Thoracic aorta endothelial cell (primary cell): ENCODE results near the gene ZNF668. TPM values are rescaled to one million over a fixed set of nuclear protein-coding genes. Genes with fewer than 3 reads are reported as not detected.

ENCODE experiments used
- total RNA-seq: library from RNA; depleted of rRNA; stranded (reverse); fragments of >200 nt; gene quantifications from 2 replicates; pipeline ENCODE4 v1.2.3, GENCODE V29; 2012

ZNF668 gene
- 6.6 and 8.9 TPM in 2 replicates for total RNA-seq

GRCh38 chr16:31073970-31074813 is at the start of gene ZNF668, which contains the start of gene ZNF646:
ZNF668 (minus strand) TSS chr16:31074240; CDS start chr16:31064459, 9,781 bp downstream.
ZNF646 (plus strand) TSS chr16:31074422; CDS start chr16:31076325, 1,903 bp downstream.

GRCh38 chr16:31117384-31118222 is 43.6 kb upstream of the ZNF668 start, which contains the start of gene KAT8:
KAT8 (plus strand) TSS chr16:31117664; CDS start chr16:31117682, 18 bp downstream.

GRCh38 chr16:31108035-31108793 is 34.2 kb upstream of the ZNF668 start, which contains the start of gene BCKDK:
BCKDK (plus strand) TSS chr16:31108386; CDS start chr16:31109224, 838 bp downstream.

GRCh38 chr16:31094424-31095120 is 20.5 kb upstream of the ZNF668 start, which contains the start of gene VKORC1:
VKORC1 (minus strand) TSS chr16:31094797; CDS start chr16:31094729, 68 bp downstream.

GRCh38 chr16:31088459-31089183 is 14.6 kb upstream of the ZNF668 start, which contains the start of gene PRSS53:
PRSS53 (minus strand) TSS chr16:31088943; CDS start chr16:31088809, 134 bp downstream.

GRCh38 chr16:31032736-31033708 is 41.0 kb downstream of the ZNF668 start, which contains the start of gene STX4:
STX4 (plus strand) TSS chr16:31033558; CDS start chr16:31033806, 248 bp downstream.

Other genes starting within 250 kb of the ZNF668 start
- gene BCL7C, start 180.2 kb downstream of the ZNF668 start, total RNA-seq, result 21.2 and 25.9 TPM in 2 replicates
- gene CTF1, start 177.6 kb downstream of the ZNF668 start, total RNA-seq, result 0.13 and 0.14 TPM in 2 replicates
- gene FBXL19, start 150.7 kb downstream of the ZNF668 start, total RNA-seq, result 20.6 and 33.5 TPM in 2 replicates
- gene ORAI3, start 125.2 kb downstream of the ZNF668 start, total RNA-seq, result 13.0 and 16.7 TPM in 2 replicates
- 7.0 and 7.8 TPM in 2 replicates for gene SETD1A, start 116.5 kb downstream of the ZNF668 start, total RNA-seq
- 3.7 and 4.7 TPM in 2 replicates for gene HSD3B7, start 89.0 kb downstream of the ZNF668 start, total RNA-seq
- gene STX1B, start 63.6 kb downstream of the ZNF668 start, total RNA-seq, result 0.27 and 0.36 TPM in 2 replicates
- 22.2 and 26.3 TPM in 2 replicates for gene STX4, start 40.7 kb downstream of the ZNF668 start, total RNA-seq
- gene ZNF646, start 182 bp upstream of the ZNF668 start, total RNA-seq, result 12.2 and 15.3 TPM in 2 replicates
- gene PRSS53, start 14.7 kb upstream of the ZNF668 start, total RNA-seq, result 1.1 and 1.5 TPM in 2 replicates
- 65.3 and 77.1 TPM in 2 replicates for gene VKORC1, start 20.6 kb upstream of the ZNF668 start, total RNA-seq
- gene BCKDK, start 34.1 kb upstream of the ZNF668 start, total RNA-seq, result 42.0 and 51.4 TPM in 2 replicates
- 24.1 and 31.4 TPM in 2 replicates for gene KAT8, start 43.4 kb upstream of the ZNF668 start, total RNA-seq
- gene PRSS8, start 61.5 kb upstream of the ZNF668 start, total RNA-seq, result not detected in 2 replicates
- 0.13 and 0.14 TPM in 2 replicates for gene PRSS36, start 75.8 kb upstream of the ZNF668 start, total RNA-seq
- gene FUS, start 105.9 kb upstream of the ZNF668 start, total RNA-seq, result 87.8 and 92.3 TPM in 2 replicates
- 28.4 and 51.2 TPM in 2 replicates for gene PYCARD, start 128.5 kb upstream of the ZNF668 start, total RNA-seq
- gene TRIM72, start 139.9 kb upstream of the ZNF668 start, total RNA-seq, result not detected in 2 replicates
- not detected in 2 replicates for gene PYDC1, start 142.9 kb upstream of the ZNF668 start, total RNA-seq
- not detected in 2 replicates for gene ITGAM, start 185.7 kb upstream of the ZNF668 start, total RNA-seq